ENCODE data around the gene DCBLD1.

- TF ChIP-seq POLR2AphosphoS5 (IDR thresholded peaks at IDR 0.05) (no peak), POLR2A (IDR thresholded peaks at IDR 0.05) (no peak)
- TF ChIP-seq, protein P1, sequence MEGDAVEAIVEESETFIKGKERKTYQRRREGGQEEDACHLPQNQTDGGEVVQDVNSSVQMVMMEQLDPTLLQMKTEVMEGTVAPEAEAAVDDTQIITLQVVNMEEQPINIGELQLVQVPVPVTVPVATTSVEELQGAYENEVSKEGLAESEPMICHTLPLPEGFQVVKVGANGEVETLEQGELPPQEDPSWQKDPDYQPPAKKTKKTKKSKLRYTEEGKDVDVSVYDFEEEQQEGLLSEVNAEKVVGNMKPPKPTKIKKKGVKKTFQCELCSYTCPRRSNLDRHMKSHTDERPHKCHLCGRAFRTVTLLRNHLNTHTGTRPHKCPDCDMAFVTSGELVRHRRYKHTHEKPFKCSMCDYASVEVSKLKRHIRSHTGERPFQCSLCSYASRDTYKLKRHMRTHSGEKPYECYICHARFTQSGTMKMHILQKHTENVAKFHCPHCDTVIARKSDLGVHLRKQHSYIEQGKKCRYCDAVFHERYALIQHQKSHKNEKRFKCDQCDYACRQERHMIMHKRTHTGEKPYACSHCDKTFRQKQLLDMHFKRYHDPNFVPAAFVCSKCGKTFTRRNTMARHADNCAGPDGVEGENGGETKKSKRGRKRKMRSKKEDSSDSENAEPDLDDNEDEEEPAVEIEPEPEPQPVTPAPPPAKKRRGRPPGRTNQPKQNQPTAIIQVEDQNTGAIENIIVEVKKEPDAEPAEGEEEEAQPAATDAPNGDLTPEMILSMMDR (IDR thresholded peaks at IDR 0.05) = no peak
Measured at GRCh38 chr6:117550618-117551242, 68.3 kb downstream of the DCBLD1 start.

Measured in prostate gland (tissue), 2 donors.